B cell (primary cell): Measurements from ENCODE around the gene B4GALT5. TPM values are rescaled to one million over a fixed set of nuclear protein-coding genes. Genes with fewer than 3 reads are reported as not detected.

ENCODE experiments used
- ATAC-seq: fragments of 200-7000 bp; cut with Tn5 transposase; one replicate; pipeline ENCODE4 v1.10.0; 2021; ENCODE audit warnings: low read depth, mild to moderate bottlenecking, moderate number of reproducible peaks, moderate library complexity
- CTCF ChIA-PET: fragments of 350-600 bp; sonication (Branson Sonifier 250); formaldehyde crosslinking; loops from one replicate; lab custom pipeline; 2021; ENCODE audit warnings: antibody characterized with exemption, inconsistent platforms; lab: Charles Lee
- POLR2A ChIA-PET: fragments of 350-600 bp; sonication (Branson Sonifier 250); formaldehyde crosslinking; loops from one replicate; lab custom pipeline; 2021; ENCODE audit warnings: antibody characterized with exemption; lab: Charles Lee
- DNase-seq: peaks from one replicate; pipeline ENCODE4 v3.0.0; 2013
- H2AFZ ChIP-seq: 2 replicates; pipeline ENCODE4 v1.6.1; 2012; ENCODE audit warnings: mild to moderate bottlenecking, low read depth, low read length; ENCODE audit not compliant: insufficient read depth, poor library complexity, severe bottlenecking
- H3K27ac ChIP-seq, 2 donors: 1 replicate in 1 of 2; 2 replicates in 1 of 2; pipeline ENCODE4 v1.5.1; 2012 to 2013; ENCODE audit warnings: low read length in 2 of 2, mild to moderate bottlenecking in 2 of 2, moderate library complexity in 1 of 2
- H3K27me3 ChIP-seq, 4 experiments: fragments of 200-600 bp in 1 of 4; sonication (generic) in 1 of 4; replicated peaks in 1 of 4; 1 replicate in 2 of 4; 2 replicates in 2 of 4; pipeline versions ENCODE4 v1.6.1 to v1.7.0; 2013 to 2016; ENCODE audit warnings: low read length in 3 of 4, mild to moderate bottlenecking in 2 of 4, mixed read lengths in 1 of 4, moderate library complexity in 1 of 4; ENCODE audit not compliant: insufficient read depth in 4 of 4, control insufficient read depth in 3 of 4; ENCODE audit errors: control extremely low read depth in 1 of 4
- H3K36me3 ChIP-seq, 2 experiments: replicated peaks in 1 of 2; 1 replicate in 1 of 2; 2 replicates in 1 of 2; pipeline versions ENCODE4 v1.6.1 to v1.7.1; 2013; ENCODE audit warnings: low read length in 1 of 2; ENCODE audit not compliant: insufficient read depth in 2 of 2, control insufficient read depth in 1 of 2; ENCODE audit errors: control extremely low read depth in 1 of 2, extremely low read depth in 1 of 2
- H3K4me1 ChIP-seq, 2 donors: fragments of 200-600 bp in 1 of 2; sonication (generic) in 1 of 2; 1 replicate in 1 of 2; 2 replicates in 1 of 2; pipeline versions ENCODE4 v1.5.1 to v1.6.1; 2013 to 2017; ENCODE audit warnings: low read length in 2 of 2; ENCODE audit not compliant: control insufficient read depth in 2 of 2, insufficient read depth in 2 of 2
- H3K4me2 ChIP-seq: replicated peaks from 2 replicates; pipeline ENCODE3; 2012; ENCODE audit warnings: mild to moderate bottlenecking, low read depth, low read length; ENCODE audit not compliant: poor library complexity, severe bottlenecking
- H3K4me3 ChIP-seq, 5 experiments: fragments of 200-600 bp in 1 of 5; sonication (generic) in 1 of 5; 1 replicate in 3 of 5; 2 replicates in 2 of 5; pipeline versions ENCODE4 v1.5.1 to v1.7.0; 2011 to 2016; ENCODE audit warnings: low read length in 4 of 5, mild to moderate bottlenecking in 4 of 5, low read depth in 2 of 5, control low read depth in 1 of 5, moderate library complexity in 1 of 5; ENCODE audit not compliant: insufficient read depth in 1 of 5; ENCODE audit errors: control extremely low read depth in 1 of 5, extremely low read depth in 1 of 5
- H3K79me2 ChIP-seq: fragments of 200-600 bp; sonication (generic); one replicate; pipeline ENCODE4 v1.6.0; 2016; ENCODE audit warnings: low read length; ENCODE audit not compliant: control insufficient read depth, insufficient read depth
- H3K9ac ChIP-seq: fragments of 200-600 bp; sonication (generic); 2 replicates; pipeline ENCODE4 v1.6.1; 2017; ENCODE audit warnings: mild to moderate bottlenecking, low read length, moderate library complexity
- H3K9me3 ChIP-seq, 3 donors: one replicate each; pipeline versions ENCODE4 v1.6.1 to v1.7.1; 2013; ENCODE audit warnings: low read length in 2 of 3; ENCODE audit not compliant: control insufficient read depth in 2 of 3, insufficient read depth in 1 of 3; ENCODE audit errors: control extremely low read depth in 1 of 3
- H4K20me1 ChIP-seq: 2 replicates; pipeline ENCODE4 v1.6.0; 2012; ENCODE audit warnings: mild to moderate bottlenecking, low read length; ENCODE audit not compliant: insufficient read depth, control insufficient read depth, poor library complexity, severe bottlenecking
- H3K27ac Mint-ChIP-seq: one replicate; pipeline ENCODE4 v1.8.0; 2021; ENCODE audit warnings: mixed read lengths
- H3K27me3 Mint-ChIP-seq: one replicate; pipeline ENCODE4 v1.8.0; 2021; ENCODE audit warnings: mixed read lengths
- H3K4me1 Mint-ChIP-seq: one replicate; pipeline ENCODE4 v1.8.0; 2021; ENCODE audit warnings: mixed read lengths
- H3K4me3 Mint-ChIP-seq: one replicate; pipeline ENCODE4 v1.8.0; 2021; ENCODE audit warnings: mixed read lengths
- H3K9me3 Mint-ChIP-seq: one replicate; pipeline ENCODE4 v1.8.0; 2022; ENCODE audit warnings: mixed read lengths; ENCODE audit not compliant: insufficient read depth
- EZH2 ChIP-seq: IDR thresholded peaks from 2 replicates; pipeline ENCODE4 v1.6.1; 2012; ENCODE audit warnings: borderline replicate concordance, low read depth, mild to moderate bottlenecking, moderate library complexity, low read length; ENCODE audit not compliant: insufficient read depth, poor library complexity, severe bottlenecking
- WGBS: methylation state at CpG from one replicate; pipeline ENCODE4 v1.1.5; 2013; ENCODE audit warnings: missing lambda C conversion rate; ENCODE audit not compliant: insufficient coverage; 5-methylcytosine and 5-hydroxymethylcytosine counted together
- intact Hi-C: fragments of 100-400 bp; cut with micrococcal nuclease; formaldehyde crosslinking; loops from one replicate; pipeline ENCODE4 v1.10.0; 2022
- polyA plus RNA-seq: library from polyadenylated mRNA; depleted of rRNA; stranded (reverse); fragments of >200 nt; gene quantifications from 2 replicates; pipeline ENCODE4 v1.2.3, GENCODE V29; 2012
- total RNA-seq, 2 donors: library from RNA; stranded (reverse); fragments of 120-200 nt in 1 of 2; gene quantifications; 1 replicate in 1 of 2; 2 replicates in 1 of 2; pipeline versions ENCODE4 v1.2.3 to v1.2.4, GENCODE V29; 2013 to 2022
- TF ChIP-seq, protein P1 (sequence below): fragments of 200-600 bp; IDR thresholded peaks from one replicate; pipeline ENCODE4 v1.8.0; 2022; ENCODE audit warnings: antibody characterized with exemption, mild to moderate bottlenecking

The B4GALT5 gene
- total and polyA plus RNA-seq, 2 donors (not counting 1 experiment from before 2014, with no cell fraction given) = 3.4 to 7.3 TPM

- Histone ChIP-seq H3K9me3 (peaks cover 0 to 16% (median 6%) of the 10 kb centered on the region in 3 donors), H3K79me2 (no peaks in the 10 kb centered on the region), H3K27ac (no peak overlapping the region), H3K4me3 (no peak overlapping the region), H3K27me3 (peaks cover 0 to 19% (median 2%) of the 10 kb centered on the region in 4 experiments), H3K36me3 (no peaks in the 10 kb centered on the region), H2AFZ (no peak overlapping the region), H3K4me1 (no peaks in the 10 kb centered on the region), H3K4me2 (no peak overlapping the region), H3K9ac (no peak overlapping the region), H4K20me1 (no peaks in the 10 kb centered on the region)
- no peak for TF ChIP-seq EZH2
- TF ChIP-seq, protein P1, sequence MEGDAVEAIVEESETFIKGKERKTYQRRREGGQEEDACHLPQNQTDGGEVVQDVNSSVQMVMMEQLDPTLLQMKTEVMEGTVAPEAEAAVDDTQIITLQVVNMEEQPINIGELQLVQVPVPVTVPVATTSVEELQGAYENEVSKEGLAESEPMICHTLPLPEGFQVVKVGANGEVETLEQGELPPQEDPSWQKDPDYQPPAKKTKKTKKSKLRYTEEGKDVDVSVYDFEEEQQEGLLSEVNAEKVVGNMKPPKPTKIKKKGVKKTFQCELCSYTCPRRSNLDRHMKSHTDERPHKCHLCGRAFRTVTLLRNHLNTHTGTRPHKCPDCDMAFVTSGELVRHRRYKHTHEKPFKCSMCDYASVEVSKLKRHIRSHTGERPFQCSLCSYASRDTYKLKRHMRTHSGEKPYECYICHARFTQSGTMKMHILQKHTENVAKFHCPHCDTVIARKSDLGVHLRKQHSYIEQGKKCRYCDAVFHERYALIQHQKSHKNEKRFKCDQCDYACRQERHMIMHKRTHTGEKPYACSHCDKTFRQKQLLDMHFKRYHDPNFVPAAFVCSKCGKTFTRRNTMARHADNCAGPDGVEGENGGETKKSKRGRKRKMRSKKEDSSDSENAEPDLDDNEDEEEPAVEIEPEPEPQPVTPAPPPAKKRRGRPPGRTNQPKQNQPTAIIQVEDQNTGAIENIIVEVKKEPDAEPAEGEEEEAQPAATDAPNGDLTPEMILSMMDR = no peak
- peaks cover 3% of the 10 kb centered on the region for H3K9me3 Mint-ChIP-seq
- H3K27ac Mint-ChIP-seq = no peak overlapping the region
- ChIA-PET POLR2A (no interaction called here), CTCF (interaction anchor here (1.0 kb wide), 1 partner anchor 261 kb away, joined by 3 read pairs; no protein-coding TSS in a partner anchor)
- H3K27me3 Mint-ChIP-seq = peaks cover 26% of the 10 kb centered on the region
- no peak overlapping the region for H3K4me3 Mint-ChIP-seq
- DNase-seq (no peak), ATAC-seq (no peak)
- intact Hi-C loops = no loop called here
- no peaks in the 10 kb centered on the region for H3K4me1 Mint-ChIP-seq
- 81% methylated on average over 11 of the region's 14 CpGs for WGBS
Observed at GRCh38 chr20:49584418-49585382, 129.0 kb downstream of the B4GALT5 start.
